ENCODE data around the gene WFDC10A. TPM values are rescaled to one million over a fixed set of nuclear protein-coding genes. Genes with fewer than 3 reads are reported as not detected.
"Not testable (repeated sequence)": the region's sequence is repeated elsewhere in the genome, so short reads cannot be mapped to it uniquely, and the experiment has no call there.

The WFDC10A gene
- polyA plus RNA-seq, 3 donors from 2014 or later: not detected

GRCh38 chr20:45621593-45621992, 7.9 kb upstream of the WFDC10A start:
- no peak overlapping the region for H3K4me3 Mint-ChIP-seq

GRCh38 chr20:45626540-45626939, 3.0 kb upstream of the WFDC10A start:
- no peak for DNase-seq
- H3K9me3 Mint-ChIP-seq: no peaks in the 10 kb centered on the region
- no peak overlapping the region for H3K4me3 Mint-ChIP-seq
- H3K27me3 Mint-ChIP-seq (ENCODE audit: low read depth in 3 of 3): peaks cover 2 to 17% (median 5%) of the 10 kb centered on the region in 3 donors
- no peaks in the 10 kb centered on the region for H3K4me1 Mint-ChIP-seq
- no peak overlapping the region for H3K27ac Mint-ChIP-seq
- no peaks in the 10 kb centered on the region for H3K36me3 Mint-ChIP-seq

More at GRCh38 chr20:45621593-45621992, 7.9 kb upstream of the WFDC10A start:
- no peak for DNase-seq
- H3K9me3 Mint-ChIP-seq: no peaks in the 10 kb centered on the region
- H3K27ac Mint-ChIP-seq: no peak overlapping the region
- peaks cover 3 to 13% (median 6%) of the 10 kb centered on the region in 3 donors for H3K27me3 Mint-ChIP-seq (ENCODE audit: low read depth in 3 of 3)
- H3K36me3 Mint-ChIP-seq: no peaks in the 10 kb centered on the region
- H3K4me1 Mint-ChIP-seq: no peaks in the 10 kb centered on the region

DNA sequence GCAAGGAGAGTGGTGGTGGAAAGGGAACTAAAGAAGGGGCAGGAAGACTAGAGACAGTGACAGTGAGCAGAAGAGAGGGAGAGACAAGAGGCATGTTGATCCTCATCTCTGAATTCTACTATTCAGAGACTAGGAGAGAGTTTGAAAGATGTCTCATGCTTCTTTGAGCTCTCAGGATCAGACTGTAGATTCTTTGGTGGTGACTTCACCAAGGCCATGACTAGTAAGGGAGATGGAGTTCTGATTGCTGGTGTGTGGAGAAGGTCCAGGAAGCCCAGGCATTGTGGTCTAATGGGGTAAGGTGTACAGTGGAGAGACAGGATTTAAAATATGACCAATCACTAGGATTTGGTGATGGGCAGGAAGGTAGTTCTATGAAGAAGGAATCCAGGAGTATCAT, 832 bp downstream of the WFDC10A start:
- peaks cover 0 to 11% (median 5%) of the 10 kb centered on the region in 3 donors for H3K27me3 Mint-ChIP-seq (ENCODE audit: low read depth in 3 of 3)
- no peaks in the 10 kb centered on the region for H3K4me1 Mint-ChIP-seq
- H3K9me3 Mint-ChIP-seq: no peaks in the 10 kb centered on the region
- DNase-seq: no peak
- H3K27ac Mint-ChIP-seq: no peak overlapping the region
- H3K4me3 Mint-ChIP-seq: no peak overlapping the region
- no peaks in the 10 kb centered on the region for H3K36me3 Mint-ChIP-seq

GRCh38 chr20:45631184-45631583, 1.6 kb downstream of the WFDC10A start, which contains the start of gene WFDC9:
WFDC9 (minus strand) TSS chr20:45631284; CDS start chr20:45610181, 21,103 bp downstream.
- Mint-ChIP-seq H3K9me3 (no peaks in the 10 kb centered on the region), H3K4me3 (no peak within 1 kb of the TSS), H3K27me3 (ENCODE audit: low read depth in 3 of 3) (peaks cover 0 to 11% (median 4%) of the 10 kb centered on the region in 3 donors), H3K36me3 (no peaks in the 10 kb centered on the region), H3K4me1 (no peaks in the 10 kb centered on the region), H3K27ac (no peak within 1 kb of the TSS)
- no peak for DNase-seq

GRCh38 chr20:45636513-45636912, 7.0 kb downstream of the WFDC10A start:
- H3K36me3 Mint-ChIP-seq: no peaks in the 10 kb centered on the region
- peaks cover 0 to 4% (median 0%) of the 10 kb centered on the region in 3 donors for H3K27me3 Mint-ChIP-seq (ENCODE audit: low read depth in 3 of 3)
- no peaks in the 10 kb centered on the region for H3K4me1 Mint-ChIP-seq
- no peaks in the 10 kb centered on the region for H3K9me3 Mint-ChIP-seq
- H3K4me3 Mint-ChIP-seq: no peak overlapping the region
- H3K27ac Mint-ChIP-seq: no peak overlapping the region
- no peak for DNase-seq

- DNase-seq: no peak
- no peaks in the 10 kb centered on the region for H3K9me3 Mint-ChIP-seq
- no peaks in the 10 kb centered on the region for H3K36me3 Mint-ChIP-seq
- no peak overlapping the region for H3K4me3 Mint-ChIP-seq
- no peaks in the 10 kb centered on the region for H3K4me1 Mint-ChIP-seq
- H3K27me3 Mint-ChIP-seq (ENCODE audit: low read depth in 3 of 3): peaks cover 0 to 3% (median 2%) of the 10 kb centered on the region in 3 donors
- H3K27ac Mint-ChIP-seq: no peak overlapping the region
Observed at GRCh38 chr20:45639687-45640086, 10.1 kb downstream of the WFDC10A start.

- H3K4me3 Mint-ChIP-seq; H3K36me3 Mint-ChIP-seq; DNase-seq; H3K9me3 Mint-ChIP-seq; H3K27ac Mint-ChIP-seq; H3K4me1 Mint-ChIP-seq; H3K27me3 Mint-ChIP-seq (ENCODE audit: low read depth in 3 of 3): not testable (repeated sequence)
Observed at GRCh38 chr20:45641076-45641475, 11.5 kb downstream of the WFDC10A start.

- not testable (repeated sequence) for DNase-seq; H3K9me3 Mint-ChIP-seq; H3K27me3 Mint-ChIP-seq (ENCODE audit: low read depth in 3 of 3); H3K4me3 Mint-ChIP-seq; H3K36me3 Mint-ChIP-seq; H3K27ac Mint-ChIP-seq; H3K4me1 Mint-ChIP-seq
Observed at GRCh38 chr20:45645869-45646268, 16.3 kb downstream of the WFDC10A start.

DNA sequence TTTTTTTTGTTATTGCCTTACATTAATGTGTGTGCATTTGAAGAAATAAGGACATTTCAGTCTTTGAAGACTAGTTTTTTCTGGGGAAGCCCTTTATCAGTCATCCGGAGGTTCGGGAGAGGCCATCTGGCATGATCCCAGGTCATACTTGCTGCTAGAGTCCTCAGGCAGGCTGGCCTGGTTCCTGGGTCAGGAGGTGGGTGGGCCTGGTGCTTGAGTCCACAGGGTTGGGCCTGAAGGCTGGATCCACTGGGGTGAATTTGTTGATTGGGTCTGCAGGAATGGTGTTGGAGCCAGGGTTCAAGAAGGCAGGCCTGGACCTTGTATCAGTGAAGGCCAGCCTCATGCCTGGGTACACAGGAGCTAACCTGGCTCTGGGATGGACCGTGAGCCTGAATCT, 17.3 kb downstream of the WFDC10A start:
- Mint-ChIP-seq H3K27me3 (ENCODE audit: low read depth in 3 of 3) (peaks cover 1 to 5% (median 2%) of the 10 kb centered on the region in 3 donors), H3K36me3 (no peaks in the 10 kb centered on the region)

DNA sequence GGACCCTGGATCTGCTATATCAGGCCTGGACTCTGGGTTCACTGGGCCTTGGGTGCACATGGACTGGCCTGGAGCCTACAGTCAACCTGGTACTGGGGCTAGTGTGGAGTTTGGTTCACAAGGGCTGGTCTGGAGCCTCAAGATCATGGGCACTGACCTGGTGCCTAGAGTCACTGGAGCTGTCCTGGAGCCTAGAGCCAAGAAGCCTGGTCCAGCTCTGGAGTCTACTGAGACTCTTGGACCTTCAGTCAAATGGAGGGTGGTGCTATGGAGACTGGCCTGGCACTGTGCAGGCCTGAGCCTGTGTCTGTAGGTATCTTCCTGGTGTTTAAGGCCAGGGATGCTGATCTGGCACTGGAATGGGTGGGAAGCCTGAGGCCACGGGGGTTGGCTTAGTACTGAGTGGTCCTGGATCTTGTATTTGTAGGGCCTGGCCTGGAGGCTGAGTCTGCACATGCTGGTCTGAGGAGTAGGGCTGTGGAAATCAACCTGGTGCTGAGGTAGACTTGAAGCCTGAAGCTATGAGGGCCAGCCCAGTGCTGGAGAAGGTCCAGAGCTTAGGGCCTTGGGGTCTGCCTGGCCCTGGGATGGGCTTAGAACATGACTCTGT, 18.0 kb downstream of the WFDC10A start:
- Mint-ChIP-seq H3K27ac (no peak overlapping the region), H3K9me3 (no peaks in the 10 kb centered on the region), H3K36me3 (no peaks in the 10 kb centered on the region), H3K4me1 (no peaks in the 10 kb centered on the region), H3K4me3 (no peak overlapping the region), H3K27me3 (ENCODE audit: low read depth in 3 of 3) (peaks cover 1 to 5% (median 2%) of the 10 kb centered on the region in 3 donors)
- no peak for DNase-seq

More for the DNA sequence above, 17.3 kb downstream of the WFDC10A start:
- no peak for DNase-seq
- H3K4me1 Mint-ChIP-seq: no peaks in the 10 kb centered on the region
- H3K9me3 Mint-ChIP-seq: no peaks in the 10 kb centered on the region
- no peak overlapping the region for H3K4me3 Mint-ChIP-seq
- H3K27ac Mint-ChIP-seq: no peak overlapping the region

DNA sequence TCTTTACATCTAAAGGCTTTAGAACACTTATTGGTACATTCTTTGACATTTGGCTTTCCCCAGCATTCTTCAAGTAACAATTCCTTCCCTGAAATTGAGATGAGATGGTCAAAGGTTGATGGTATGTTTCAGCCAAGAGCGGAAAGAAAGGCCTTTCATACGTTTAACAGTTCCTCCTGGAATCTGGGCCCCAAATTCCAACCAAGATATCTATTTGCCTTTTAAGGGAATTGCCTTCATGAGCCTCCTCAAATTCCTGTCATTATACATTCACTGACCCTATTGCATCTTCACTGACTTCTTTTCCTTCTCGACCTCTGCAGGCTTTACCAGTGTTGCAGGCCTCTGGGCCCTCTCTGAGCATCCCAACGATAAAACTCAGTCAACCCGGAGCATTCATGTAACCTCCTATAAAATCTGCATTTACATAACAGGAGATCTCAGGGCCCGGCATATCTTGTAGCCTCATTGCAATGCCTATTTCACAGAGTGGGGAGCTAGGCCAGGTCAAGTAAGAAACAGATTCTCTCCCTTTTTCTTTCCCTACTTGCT, 19.8 kb downstream of the WFDC10A start:
- DNase-seq: no peak
- Mint-ChIP-seq H3K27ac (no peak overlapping the region), H3K9me3 (peaks cover 0 to 2% (median 0%) of the 10 kb centered on the region in 6 donors), H3K27me3 (ENCODE audit: low read depth in 3 of 3) (peaks cover 0 to 11% (median 1%) of the 10 kb centered on the region in 3 donors), H3K4me1 (no peaks in the 10 kb centered on the region), H3K36me3 (no peaks in the 10 kb centered on the region), H3K4me3 (no peak overlapping the region)

GRCh38 chr20:45651726-45652125, 22.2 kb downstream of the WFDC10A start:
- not testable (repeated sequence) for H3K27ac Mint-ChIP-seq, DNase-seq, H3K4me1 Mint-ChIP-seq, H3K36me3 Mint-ChIP-seq, H3K9me3 Mint-ChIP-seq, H3K4me3 Mint-ChIP-seq
- peaks cover 0 to 15% (median 0%) of the 10 kb centered on the region in 3 donors for H3K27me3 Mint-ChIP-seq (ENCODE audit: low read depth in 3 of 3)

DNA sequence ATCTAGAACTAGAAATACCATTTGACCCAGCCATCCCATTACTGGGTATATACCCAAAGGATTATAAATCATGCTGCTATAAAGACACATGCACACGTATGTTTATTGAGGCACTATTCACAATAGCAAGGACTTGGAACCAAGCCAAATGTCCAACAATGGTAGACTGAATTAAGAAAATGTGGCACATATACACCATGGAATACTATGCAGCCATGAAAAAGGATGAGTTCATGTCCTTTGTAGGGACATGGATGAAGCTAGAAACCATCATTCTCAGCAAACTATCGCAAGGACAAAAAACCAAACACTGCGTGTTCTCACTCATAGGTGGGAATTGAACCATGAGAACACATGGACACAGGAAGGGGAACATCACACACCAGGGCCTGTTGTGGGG, 27.5 kb downstream of the WFDC10A start:
- H3K4me1 Mint-ChIP-seq, H3K27ac Mint-ChIP-seq, DNase-seq, H3K9me3 Mint-ChIP-seq, H3K36me3 Mint-ChIP-seq, H3K4me3 Mint-ChIP-seq: not testable (repeated sequence)
- H3K27me3 Mint-ChIP-seq (ENCODE audit: low read depth in 3 of 3): peaks cover 0 to 11% (median 2%) of the 10 kb centered on the region in 3 donors

DNA sequence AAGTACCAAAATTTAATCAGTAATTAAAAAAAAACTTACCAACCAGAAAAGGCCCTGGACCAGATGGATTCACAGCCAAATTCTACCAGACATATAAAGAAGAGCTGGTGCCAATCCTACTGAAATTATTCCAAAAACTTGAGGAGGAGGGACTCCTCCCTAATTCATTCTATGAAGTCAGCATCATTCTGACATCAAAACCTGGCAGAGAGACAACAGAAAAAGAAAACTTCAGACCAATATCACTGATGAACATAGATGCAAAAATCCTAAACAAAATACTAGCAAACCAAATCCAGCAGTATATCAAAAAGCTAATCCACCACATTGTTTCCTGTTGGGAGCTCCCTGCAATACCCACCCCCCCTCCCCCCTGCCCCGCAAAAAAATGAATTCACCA, 40.6 kb downstream of the WFDC10A start, which contains the start of gene WFDC11:
Gene WFDC11, minus strand, starts transcription at position 101 of the 400 bp plus-strand sequence. CDS start 19,639 bp downstream, outside the sequence.
- no peak for DNase-seq
- H3K9me3 Mint-ChIP-seq: peaks cover 0 to 5% (median 0%) of the 10 kb centered on the region in 6 donors
- H3K27me3 Mint-ChIP-seq (ENCODE audit: low read depth in 3 of 3): peaks cover 9 to 14% (median 9%) of the 10 kb centered on the region in 3 donors

More for the DNA sequence above, 40.6 kb downstream of the WFDC10A start, which contains the start of gene WFDC11:
- Mint-ChIP-seq H3K4me3 (no peak within 1 kb of the TSS), H3K36me3 (no peaks in the 10 kb centered on the region), H3K27ac (no peak within 1 kb of the TSS), H3K4me1 (no peaks in the 10 kb centered on the region)
